ENCODE measurements around the gene SLC36A4. TPM values are rescaled to one million over a fixed set of nuclear protein-coding genes. Genes with fewer than 3 reads are reported as not detected.
"Not testable (repeated sequence)": the region's sequence is repeated elsewhere in the genome, so short reads cannot be mapped to it uniquely, and the experiment has no call there.

The SLC36A4 gene
- 2.9 and 10.0 TPM in 2 replicates for total RNA-seq (2014; rRNA removed; shearing (Covaris generic))

DNA sequence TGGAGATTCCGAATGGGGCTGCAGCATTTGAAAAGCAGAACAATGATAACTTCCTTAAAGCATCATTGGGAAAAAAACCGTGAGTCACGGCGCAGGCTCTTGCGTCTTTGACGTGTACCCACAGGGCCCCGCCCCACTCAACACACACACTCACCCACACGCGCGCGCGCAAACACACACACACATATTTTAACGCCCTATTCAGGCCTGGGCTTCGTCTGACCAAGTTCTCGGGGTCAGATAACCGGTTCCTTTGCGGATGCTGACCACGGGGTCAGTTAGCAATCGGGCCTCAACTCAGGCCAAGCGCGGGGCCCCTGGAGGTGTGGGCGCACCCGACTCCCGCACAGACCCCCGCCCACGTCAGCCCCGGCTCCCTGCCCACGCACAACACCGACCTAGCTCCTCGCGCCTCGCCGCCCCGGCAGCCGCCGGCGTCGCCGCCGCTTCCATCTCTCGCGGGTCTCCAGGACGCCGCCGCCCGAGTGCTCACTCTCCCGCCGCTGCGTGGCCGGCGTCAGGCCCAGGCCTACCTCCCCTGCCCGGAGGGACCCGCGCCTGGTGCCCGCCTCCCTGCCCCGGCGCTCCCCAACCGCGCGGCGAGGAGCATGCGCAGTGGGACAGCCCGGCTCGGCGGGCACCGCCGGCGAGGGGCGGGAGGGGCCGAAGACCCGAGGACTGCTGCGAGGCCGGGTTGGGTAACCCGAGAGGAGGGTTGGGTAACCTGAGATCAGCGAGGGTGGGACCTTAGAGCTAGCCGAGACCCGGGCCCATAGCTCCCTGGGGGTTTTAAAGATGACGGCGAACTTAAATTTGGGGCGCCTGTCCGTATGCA lies at the start of gene SLC36A4:
SLC36A4 (minus strand) TSS at position 612 of the 835 bp plus-strand sequence; CDS start at position 453, 159 bp downstream.
- DNase-seq (ENCODE audit: low spot score), result peak; percentile 92

DNA sequence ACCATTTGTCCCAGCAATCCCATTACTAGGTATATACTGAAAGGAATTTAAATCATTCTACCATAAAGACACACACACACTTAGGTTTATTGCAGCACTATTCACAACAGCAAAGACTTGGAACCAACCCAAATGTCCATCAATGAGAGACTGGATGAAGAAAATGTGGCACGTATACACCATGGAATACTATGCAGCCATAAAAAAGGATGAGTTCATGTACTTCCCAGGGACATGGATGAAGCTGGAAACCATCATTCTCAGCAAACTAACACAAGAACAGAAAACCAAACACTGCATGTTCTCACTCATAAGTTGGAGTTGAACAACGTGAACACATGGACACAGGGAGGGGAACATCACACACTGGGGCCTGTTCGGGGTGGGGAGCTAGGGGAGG lies 49.0 kb upstream of the SLC36A4 start:
- DNase-seq (ENCODE audit: low spot score), result not testable (repeated sequence)

DNA sequence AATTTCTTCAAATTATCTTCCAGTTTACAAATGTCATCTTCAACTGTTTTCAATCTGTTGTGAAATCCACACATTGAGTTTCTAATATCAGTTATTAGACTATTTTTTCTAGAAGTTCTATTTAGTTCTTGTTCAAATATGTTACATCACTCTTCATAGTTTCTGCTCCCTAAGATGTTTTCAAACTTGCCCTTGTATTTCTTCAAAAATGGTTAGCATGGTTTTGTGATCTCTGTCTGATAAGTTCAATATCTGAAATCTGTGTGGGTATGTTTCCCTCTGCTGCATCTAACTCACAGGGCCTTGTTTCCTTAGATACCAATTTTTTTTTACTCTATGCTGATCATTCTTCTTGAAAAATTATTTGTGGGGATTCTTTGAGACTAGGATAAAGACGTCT lies 46.2 kb upstream of the SLC36A4 start:
- no peak for DNase-seq (ENCODE audit: low spot score)

DNA sequence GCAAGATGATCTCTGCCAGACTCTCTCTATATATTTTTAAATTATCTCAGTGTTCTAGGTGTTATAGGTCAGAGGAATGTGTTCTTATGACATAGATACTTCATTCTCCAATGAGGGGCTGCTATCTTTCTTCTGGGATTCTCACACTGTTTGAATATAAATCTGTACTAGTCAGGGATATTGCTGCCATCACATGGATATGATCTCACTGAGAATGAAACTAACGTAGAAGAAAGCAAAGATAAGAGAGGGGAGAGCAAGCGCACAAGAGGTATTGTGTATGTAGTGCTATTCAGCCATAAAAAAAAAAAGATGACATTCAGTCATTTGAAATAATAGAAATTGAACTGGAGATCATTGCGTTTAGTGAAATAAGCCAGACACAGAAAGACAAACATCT lies 42.2 kb upstream of the SLC36A4 start:
- DNase-seq (ENCODE audit: low spot score), result no peak

GRCh38 chr11:93238956-93239355 lies 41.2 kb upstream of the SLC36A4 start:
- DNase-seq (ENCODE audit: low spot score), result no peak

DNA sequence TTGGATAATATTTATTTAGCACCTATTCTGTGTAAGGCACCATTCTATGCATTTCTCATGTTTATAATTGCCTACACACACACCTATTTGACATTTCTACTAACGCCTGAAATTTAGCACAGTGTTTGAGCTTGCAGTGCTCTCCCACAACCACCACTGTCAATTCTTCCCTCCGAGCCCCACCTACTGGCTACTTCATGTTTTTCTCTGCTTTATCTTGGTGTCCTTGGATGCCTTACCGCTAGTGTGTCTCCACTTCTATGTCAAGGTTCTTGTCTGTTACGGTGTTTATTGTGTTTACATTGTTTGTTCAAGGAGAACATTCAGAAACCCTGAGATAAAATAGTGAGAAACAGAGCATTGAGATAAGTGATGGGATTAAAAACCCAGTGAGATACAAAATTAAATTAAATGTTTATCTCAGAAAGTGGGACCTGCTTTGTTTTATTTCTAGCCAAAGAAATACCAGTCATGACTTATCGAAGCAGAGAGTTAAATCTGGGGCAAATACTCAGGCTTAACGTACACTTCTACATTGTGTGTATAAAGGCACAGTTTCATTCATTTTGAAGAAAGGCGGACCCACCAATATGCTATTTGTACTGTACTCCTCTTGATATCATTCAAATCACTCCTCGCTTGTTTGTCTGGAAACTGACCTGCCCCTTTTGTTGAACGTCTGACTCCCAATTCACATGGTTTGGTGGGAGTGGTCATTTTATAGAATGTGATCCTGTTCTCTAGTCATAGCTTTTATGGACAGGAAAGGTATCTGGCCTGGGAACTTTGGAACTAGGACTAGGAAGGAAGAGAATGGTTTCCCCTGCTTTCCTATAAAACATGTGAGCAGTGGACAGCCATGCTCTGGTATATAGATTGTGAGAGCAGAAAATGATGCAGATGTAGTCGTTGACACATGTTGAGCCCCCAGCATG lies 39.2 kb upstream of the SLC36A4 start:
- peak; percentile 41 for DNase-seq (ENCODE audit: low spot score)

DNA sequence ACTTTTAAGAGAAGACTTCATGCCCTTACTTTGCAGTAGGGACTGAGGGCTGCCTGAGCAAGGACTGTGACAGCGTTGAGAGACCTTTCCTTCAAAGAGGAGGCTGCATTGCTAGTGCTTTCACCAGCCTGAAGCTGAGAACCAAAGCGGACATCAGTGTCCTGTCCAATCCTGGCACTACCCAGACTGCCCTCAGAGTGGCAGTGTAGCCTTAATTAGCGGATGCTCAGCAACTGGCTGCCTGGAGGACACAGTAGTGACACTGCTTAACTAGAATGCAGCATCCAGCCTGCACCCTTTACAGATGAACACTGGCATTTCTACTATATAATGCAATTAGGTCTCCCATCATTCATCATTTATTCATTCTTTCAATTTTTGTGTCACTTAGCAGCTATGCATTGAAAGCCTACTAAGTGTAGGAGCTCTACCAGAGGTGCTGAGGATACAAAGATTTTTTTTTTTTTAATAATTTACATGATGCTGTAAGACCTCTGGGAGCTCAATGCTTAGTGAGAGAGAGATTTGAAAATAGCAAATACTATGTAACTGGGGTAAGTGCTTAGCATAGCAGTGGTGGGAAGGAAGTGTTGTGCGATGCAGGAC lies 36.9 kb upstream of the SLC36A4 start:
- peak; percentile 77 for DNase-seq (ENCODE audit: low spot score)

DNA sequence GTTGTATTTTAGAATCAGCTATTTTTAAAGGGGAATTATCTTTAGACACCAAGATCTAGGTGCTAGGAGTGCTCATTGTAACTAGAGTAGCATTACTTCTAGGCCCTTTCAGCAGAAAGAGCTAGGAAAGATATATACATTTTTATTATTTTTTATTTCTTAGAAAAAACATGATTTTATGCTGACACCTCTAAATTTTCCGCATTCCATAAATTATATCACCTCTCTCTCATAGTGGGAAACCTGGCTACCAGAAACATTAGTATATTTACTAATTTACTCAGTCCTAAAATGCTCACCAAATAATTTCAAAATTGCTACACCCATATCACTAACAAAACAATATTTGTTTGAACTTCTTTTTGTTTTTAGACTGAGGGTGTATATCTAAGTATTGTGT lies 32.1 kb upstream of the SLC36A4 start:
- no peak for DNase-seq (ENCODE audit: low spot score)

GRCh38 chr11:93225662-93226061 lies 27.9 kb upstream of the SLC36A4 start:
- peak; percentile 11 for DNase-seq (ENCODE audit: low spot score)

DNA sequence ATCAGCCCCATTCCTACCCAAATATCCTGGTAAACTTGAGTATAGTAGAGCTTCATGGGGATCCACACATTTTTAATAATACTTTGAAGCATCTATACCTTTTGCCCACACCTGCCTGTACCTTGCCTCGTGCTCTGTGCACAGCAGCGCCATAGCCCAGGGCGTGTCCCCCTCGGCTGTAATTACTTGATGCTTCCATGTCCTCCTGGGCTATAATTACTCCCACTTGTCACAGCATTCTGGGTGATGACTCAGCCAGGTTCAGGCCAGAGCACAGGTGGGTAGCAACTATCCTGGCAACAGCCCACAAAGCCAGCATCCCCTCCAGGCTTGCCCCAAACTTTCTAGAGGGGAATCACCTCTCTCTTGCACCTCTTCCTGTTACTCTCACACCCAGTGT lies 23.7 kb upstream of the SLC36A4 start:
- DNase-seq (ENCODE audit: low spot score), result no peak

DNA sequence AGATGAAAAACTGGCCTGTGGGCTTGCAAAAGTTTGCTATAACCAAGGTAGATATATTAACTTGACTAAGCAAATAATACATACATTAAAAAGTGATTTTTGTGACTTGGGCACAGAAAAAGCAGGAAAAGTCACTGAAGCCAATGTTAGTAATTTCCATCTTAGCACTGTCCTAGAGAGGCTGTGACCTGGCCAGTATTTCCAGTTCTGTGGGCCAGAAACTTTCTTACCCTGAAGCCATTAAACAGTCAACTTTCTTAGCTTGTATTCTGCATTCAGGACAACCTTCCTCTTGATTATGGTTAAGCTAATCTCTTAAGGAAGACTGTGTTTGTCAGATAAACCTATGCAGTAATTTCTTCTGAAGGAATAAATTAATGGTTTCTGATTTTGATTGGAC lies 22.3 kb upstream of the SLC36A4 start:
- no peak for DNase-seq (ENCODE audit: low spot score)

GRCh38 chr11:93219440-93219839 lies 21.6 kb upstream of the SLC36A4 start:
- no peak for DNase-seq (ENCODE audit: low spot score)

DNA sequence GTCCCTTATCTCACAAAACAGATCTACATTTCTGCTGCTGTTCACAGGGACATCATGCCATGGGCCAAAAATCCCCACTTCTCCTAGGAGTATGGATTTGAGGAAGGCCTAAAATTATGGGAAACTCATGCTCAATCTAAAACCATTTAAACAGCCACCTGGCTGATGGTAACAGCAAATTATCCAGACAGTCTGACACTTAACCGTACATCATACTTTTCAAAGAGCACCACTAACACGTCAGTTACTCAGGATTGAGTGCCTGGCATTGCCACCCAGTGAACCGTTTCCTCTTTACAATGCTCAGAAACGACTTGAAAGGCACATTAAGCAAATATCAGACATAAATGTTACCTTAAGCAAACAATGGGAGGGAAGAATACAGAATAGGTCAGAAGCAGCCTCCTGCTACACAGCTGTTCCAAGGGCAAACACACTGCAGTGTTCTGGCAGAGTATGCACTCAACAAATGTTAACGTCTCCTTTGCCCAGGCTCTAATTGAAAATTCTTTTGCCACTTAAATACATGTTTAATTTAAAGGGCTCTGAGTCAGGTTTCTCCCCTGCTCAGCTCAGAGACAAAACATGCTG lies 18.8 kb upstream of the SLC36A4 start:
- no peak for DNase-seq (ENCODE audit: low spot score)

DNA sequence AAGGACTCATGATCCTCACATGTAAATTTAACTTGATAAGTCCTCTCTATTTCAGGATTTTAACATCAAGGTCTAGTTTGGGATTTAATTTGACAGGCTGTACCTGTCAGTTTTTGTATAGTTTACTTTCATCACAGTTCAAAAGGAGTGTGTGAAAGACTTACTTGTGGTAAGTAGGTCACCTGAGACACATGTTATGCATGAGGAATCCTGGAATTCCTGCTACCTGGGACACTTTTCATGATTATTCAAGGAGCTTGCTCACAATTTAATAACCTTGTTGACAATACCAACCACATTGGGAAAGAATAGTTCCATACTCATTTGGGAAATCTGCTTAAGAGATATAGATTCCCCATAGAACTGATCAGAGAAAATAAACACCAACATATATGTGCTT lies 15.8 kb upstream of the SLC36A4 start:
- DNase-seq (ENCODE audit: low spot score), result no peak

- DNase-seq (ENCODE audit: low spot score), result no peak
Measured at GRCh38 chr11:93212094-93212493, 14.3 kb upstream of the SLC36A4 start.

DNA sequence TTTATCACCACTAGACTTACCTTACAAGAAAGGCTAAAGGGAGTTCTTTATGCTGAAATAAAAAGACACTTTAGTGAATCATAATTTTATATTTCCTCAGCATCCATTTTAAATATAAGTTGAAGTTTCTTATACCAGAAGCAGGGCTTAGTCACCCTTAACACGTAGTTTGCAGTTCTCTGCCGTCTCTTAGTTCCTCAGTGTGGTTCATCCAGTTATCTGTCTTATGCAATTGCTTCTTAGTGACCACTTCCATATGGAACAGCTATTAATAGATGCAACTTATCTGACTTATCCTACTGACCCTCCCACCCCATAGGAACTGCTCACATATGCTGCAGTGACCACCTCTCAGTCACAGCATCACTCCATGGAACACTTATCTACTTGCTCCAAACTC lies 11.7 kb upstream of the SLC36A4 start:
- no peak for DNase-seq (ENCODE audit: low spot score)

DNA sequence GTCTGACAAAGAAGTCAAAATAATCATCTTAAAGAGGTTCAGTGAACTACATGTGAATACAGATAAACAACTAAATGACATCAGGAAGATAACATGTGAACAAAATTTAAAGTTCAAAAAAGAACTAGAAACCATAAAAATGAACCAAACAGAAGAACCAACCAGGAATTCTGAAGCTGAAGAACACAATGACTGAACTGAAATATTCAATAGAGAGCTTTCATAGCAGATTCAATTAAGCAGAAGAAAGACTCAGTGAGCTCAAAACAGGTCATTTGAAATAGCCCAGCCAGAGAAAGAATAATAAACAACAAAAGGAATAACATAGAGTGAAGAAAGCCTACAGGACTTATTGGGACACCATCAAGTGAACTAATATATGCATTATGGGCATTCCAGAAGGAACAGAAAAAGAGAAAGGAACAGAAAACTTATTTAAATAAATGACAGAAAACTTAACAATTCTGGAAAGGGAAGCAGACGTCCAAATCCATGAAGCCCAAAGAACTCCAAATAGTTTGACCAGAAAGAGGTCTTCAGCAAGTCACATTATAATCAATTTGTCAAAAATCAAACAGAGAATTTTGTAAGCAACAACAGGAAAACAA lies 11.0 kb upstream of the SLC36A4 start:
- no peak for DNase-seq (ENCODE audit: low spot score)

GRCh38 chr11:93199616-93200015 lies 1.8 kb upstream of the SLC36A4 start:
- DNase-seq (ENCODE audit: low spot score), result no peak

DNA sequence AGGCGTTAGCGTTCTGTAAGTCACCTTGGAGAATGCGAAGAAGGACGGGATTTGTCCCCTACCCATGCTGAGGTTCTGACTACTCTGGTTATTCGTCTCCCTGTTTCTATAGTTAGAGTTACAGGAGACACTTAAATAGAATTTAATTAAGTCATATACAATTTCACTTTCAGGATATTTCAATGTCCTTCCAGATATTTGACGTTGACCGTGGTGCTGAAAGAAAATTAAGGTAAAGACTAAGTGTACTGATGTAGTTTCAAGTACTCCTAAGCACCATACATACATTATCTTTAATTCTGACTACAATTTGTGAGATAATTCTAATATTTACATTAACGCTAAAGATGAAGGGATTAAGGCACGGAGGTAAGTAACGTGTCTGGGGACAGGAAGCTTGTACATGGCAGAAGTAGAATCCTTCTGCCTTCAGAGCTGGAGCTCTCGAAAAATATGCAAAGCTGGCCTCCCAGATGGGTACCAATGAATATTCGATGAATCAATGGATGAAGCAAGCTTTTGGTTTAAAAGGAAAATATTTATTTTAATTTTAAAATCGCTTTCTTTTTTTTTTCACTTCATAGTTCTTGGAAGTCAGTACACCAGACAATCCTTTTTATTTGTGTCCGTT lies 539 bp upstream of the SLC36A4 start:
- DNase-seq (ENCODE audit: low spot score), result peak; percentile 5

- DNase-seq (ENCODE audit: low spot score), result no peak
Measured at GRCh38 chr11:93196816-93197379, 893 bp downstream of the SLC36A4 start.
